Liver (tissue), 3 donors: ENCODE results near the gene FOXN4.

Experiments used
- FOXA1 ChIP-seq: IDR thresholded peaks from 2 replicates; pipeline ENCODE4 v1.6.1; 2016; ENCODE audit warnings: antibody characterized with exemption
- GABPA ChIP-seq, 2 donors: IDR thresholded peaks in 1 of 2; conservative IDR thresholded peaks in 1 of 2; 2 replicates each; pipeline ENCODE4 v1.6.1; 2016; ENCODE audit warnings: antibody characterized with exemption in 2 of 2, mild to moderate bottlenecking in 1 of 2, moderate library complexity in 1 of 2
- REST ChIP-seq: IDR thresholded peaks from 2 replicates; pipeline ENCODE4 v1.6.1; 2016; ENCODE audit warnings: antibody characterized with exemption, mild to moderate bottlenecking
- TF ChIP-seq, protein P1 (sequence below): IDR thresholded peaks from 2 replicates; pipeline ENCODE4 v1.6.1; 2016; ENCODE audit warnings: antibody characterized with exemption
- TF ChIP-seq, protein P2 (sequence below): fragments of 150-350 bp; IDR thresholded peaks from 2 replicates; pipeline ENCODE4 v1.5.1; 2017; ENCODE audit warnings: improper control_type of control experiment, low read depth, low read length; ENCODE audit not compliant: missing input control
- donor health status: healthy.
- donor health status: healthy.

DNA sequence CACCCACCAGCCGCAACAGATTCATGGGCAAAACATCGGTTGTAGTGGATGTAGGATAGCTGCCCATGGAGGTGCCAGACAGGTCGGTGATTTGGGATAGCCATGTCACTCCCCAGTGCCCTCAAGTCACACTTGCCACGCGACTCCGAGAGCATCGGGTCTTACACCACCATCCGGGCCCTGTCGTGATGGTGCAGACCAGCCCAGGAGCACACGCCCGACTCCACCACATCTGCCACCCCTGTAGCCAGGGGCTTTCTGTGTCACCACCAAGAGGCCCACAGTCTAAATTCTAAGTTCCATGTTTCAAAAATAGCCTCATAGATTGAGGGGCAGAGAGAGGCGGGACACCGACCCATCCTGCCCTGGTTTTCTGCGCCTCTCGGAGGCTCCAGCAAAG, 18.0 kb downstream of the FOXN4 start:
- TF ChIP-seq, protein P1, sequence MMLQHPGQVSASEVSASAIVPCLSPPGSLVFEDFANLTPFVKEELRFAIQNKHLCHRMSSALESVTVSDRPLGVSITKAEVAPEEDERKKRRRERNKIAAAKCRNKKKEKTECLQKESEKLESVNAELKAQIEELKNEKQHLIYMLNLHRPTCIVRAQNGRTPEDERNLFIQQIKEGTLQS = no peak
- TF ChIP-seq, protein P2, sequence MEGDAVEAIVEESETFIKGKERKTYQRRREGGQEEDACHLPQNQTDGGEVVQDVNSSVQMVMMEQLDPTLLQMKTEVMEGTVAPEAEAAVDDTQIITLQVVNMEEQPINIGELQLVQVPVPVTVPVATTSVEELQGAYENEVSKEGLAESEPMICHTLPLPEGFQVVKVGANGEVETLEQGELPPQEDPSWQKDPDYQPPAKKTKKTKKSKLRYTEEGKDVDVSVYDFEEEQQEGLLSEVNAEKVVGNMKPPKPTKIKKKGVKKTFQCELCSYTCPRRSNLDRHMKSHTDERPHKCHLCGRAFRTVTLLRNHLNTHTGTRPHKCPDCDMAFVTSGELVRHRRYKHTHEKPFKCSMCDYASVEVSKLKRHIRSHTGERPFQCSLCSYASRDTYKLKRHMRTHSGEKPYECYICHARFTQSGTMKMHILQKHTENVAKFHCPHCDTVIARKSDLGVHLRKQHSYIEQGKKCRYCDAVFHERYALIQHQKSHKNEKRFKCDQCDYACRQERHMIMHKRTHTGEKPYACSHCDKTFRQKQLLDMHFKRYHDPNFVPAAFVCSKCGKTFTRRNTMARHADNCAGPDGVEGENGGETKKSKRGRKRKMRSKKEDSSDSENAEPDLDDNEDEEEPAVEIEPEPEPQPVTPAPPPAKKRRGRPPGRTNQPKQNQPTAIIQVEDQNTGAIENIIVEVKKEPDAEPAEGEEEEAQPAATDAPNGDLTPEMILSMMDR = no peak
- TF ChIP-seq GABPA (IDR thresholded peaks at IDR 0.05 in 1 of 2, conservative IDR thresholded peaks at IDR 0.05 in 1 of 2) (no peak), FOXA1 (no peak), REST (no peak)
